Liver (tissue), 9 donors: ENCODE results near the gene MTERF1. TPM values are rescaled to one million over a fixed set of nuclear protein-coding genes. Genes with fewer than 3 reads are reported as not detected.

Experiments used
- DNase-seq: peaks from one replicate; pipeline ENCODE4 v3.0.0-alpha.2; 2017; ENCODE audit warnings: low spot score
- H3K27ac ChIP-seq, 2 donors: one replicate each; pipeline ENCODE4 v1.7.0; 2013; ENCODE audit warnings: inconsistent platforms in 2 of 2, low read length in 2 of 2, control low read depth in 1 of 2, low read depth in 1 of 2, mild to moderate bottlenecking in 1 of 2
- H3K27me3 ChIP-seq, 4 donors: one replicate each; pipeline versions ENCODE4 v1.6.1 to v1.7.0; 2013; ENCODE audit warnings: low read length in 3 of 4, inconsistent platforms in 1 of 4, mild to moderate bottlenecking in 1 of 4, moderate library complexity in 1 of 4; ENCODE audit not compliant: control insufficient read depth in 4 of 4, insufficient read depth in 4 of 4
- H3K36me3 ChIP-seq, 4 donors: one replicate each; pipeline versions ENCODE4 v1.6.1 to v1.7.0; 2013; ENCODE audit warnings: low read length in 3 of 4, mild to moderate bottlenecking in 3 of 4, low read depth in 1 of 4, moderate library complexity in 1 of 4; ENCODE audit not compliant: control insufficient read depth in 4 of 4, insufficient read depth in 3 of 4
- H3K4me1 ChIP-seq, 4 donors: one replicate each; pipeline versions ENCODE4 v1.6.1 to v1.7.0; 2013; ENCODE audit warnings: low read length in 3 of 4, mild to moderate bottlenecking in 3 of 4, moderate library complexity in 1 of 4; ENCODE audit not compliant: control insufficient read depth in 4 of 4, insufficient read depth in 4 of 4
- H3K4me3 ChIP-seq, 3 donors: one replicate each; pipeline versions ENCODE4 v1.6.1 to v1.7.0; 2013; ENCODE audit warnings: low read length in 3 of 3, control low read depth in 1 of 3, low read depth in 1 of 3, mild to moderate bottlenecking in 1 of 3
- H3K9ac ChIP-seq, 2 donors: one replicate each; pipeline ENCODE4 v1.7.0; 2013; ENCODE audit warnings: low read length in 2 of 2, mild to moderate bottlenecking in 2 of 2, moderate library complexity in 2 of 2, control low read depth in 1 of 2, low read depth in 1 of 2
- H3K9me3 ChIP-seq, 4 donors: one replicate each; pipeline versions ENCODE4 v1.6.1 to v1.7.0; 2013; ENCODE audit warnings: low read length in 3 of 4; ENCODE audit not compliant: control insufficient read depth in 4 of 4
- ATF3 ChIP-seq: IDR thresholded peaks from 2 replicates; pipeline ENCODE4 v1.6.1; 2016; ENCODE audit warnings: antibody characterized with exemption
- EGR1 ChIP-seq, 2 donors: IDR thresholded peaks; 2 replicates each; pipeline ENCODE4 v1.6.1; 2016 to 2018; ENCODE audit warnings: antibody characterized with exemption in 2 of 2, low read depth in 2 of 2
- FOXA1 ChIP-seq: IDR thresholded peaks from 2 replicates; pipeline ENCODE4 v1.6.1; 2016; ENCODE audit warnings: antibody characterized with exemption
- FOXA2 ChIP-seq: IDR thresholded peaks from 2 replicates; pipeline ENCODE4 v1.6.1; 2016; ENCODE audit warnings: antibody characterized with exemption
- GABPA ChIP-seq, 2 donors: IDR thresholded peaks in 1 of 2; conservative IDR thresholded peaks in 1 of 2; 2 replicates each; pipeline ENCODE4 v1.6.1; 2016; ENCODE audit warnings: antibody characterized with exemption in 2 of 2, mild to moderate bottlenecking in 1 of 2, moderate library complexity in 1 of 2
- HNF4A ChIP-seq, 2 donors: conservative IDR thresholded peaks; 2 replicates each; pipeline ENCODE4 v1.6.1; 2016; ENCODE audit warnings: antibody characterized with exemption in 2 of 2, mild to moderate bottlenecking in 2 of 2
- HNF4G ChIP-seq: IDR thresholded peaks from 2 replicates; pipeline ENCODE4 v1.6.1; 2016; ENCODE audit warnings: antibody characterized with exemption
- JUND ChIP-seq, 2 donors: IDR thresholded peaks; 2 replicates each; pipeline ENCODE4 v1.6.1; 2016; ENCODE audit warnings: antibody characterized with exemption in 2 of 2
- NR2F2 ChIP-seq: IDR thresholded peaks from 2 replicates; pipeline ENCODE4 v1.6.1; 2016; ENCODE audit warnings: antibody characterized with exemption
- RAD21 ChIP-seq, 2 donors: IDR thresholded peaks; 2 replicates each; pipeline ENCODE4 v1.6.1; 2016; ENCODE audit warnings: antibody characterized with exemption in 2 of 2, mild to moderate bottlenecking in 2 of 2
- REST ChIP-seq: IDR thresholded peaks from 2 replicates; pipeline ENCODE4 v1.6.1; 2016; ENCODE audit warnings: antibody characterized with exemption, mild to moderate bottlenecking
- RXRA ChIP-seq, 2 donors: IDR thresholded peaks; 2 replicates each; pipeline ENCODE4 v1.6.1; 2017 to 2018; ENCODE audit warnings: antibody characterized with exemption in 2 of 2, mild to moderate bottlenecking in 1 of 2
- SP1 ChIP-seq: IDR thresholded peaks from 2 replicates; pipeline ENCODE4 v1.6.1; 2018; ENCODE audit warnings: antibody characterized with exemption, mild to moderate bottlenecking
- YY1 ChIP-seq: IDR thresholded peaks from 2 replicates; pipeline ENCODE4 v1.6.1; 2016; ENCODE audit warnings: antibody characterized with exemption, mild to moderate bottlenecking
- WGBS: extraction: QIAGEN DNeasy Blood & Tissue Kit; methylation state at CpG from one replicate; pipeline ENCODE4 v1.1.7; 2013; 5-methylcytosine and 5-hydroxymethylcytosine counted together
- polyA plus RNA-seq, 2 donors: library from polyadenylated mRNA; stranded (reverse) in 1 of 2; unstranded in 1 of 2; fragments of 200-250 nt in 1 of 2; fragments of >200 nt in 1 of 2; fragmentation: Nextera tagmentation in 1 of 2; extraction: Ambion mirVana in 1 of 2; gene quantifications; one replicate each; pipeline versions ENCODE4 v1.2.1 to v1.2.3, GENCODE V29; 2013 to 2015
- total RNA-seq, 2 donors: library from RNA; depleted of rRNA; stranded (reverse); fragments of >200 nt; gene quantifications; one replicate each; pipeline ENCODE4 v1.2.3, GENCODE V29; 2014
- TF ChIP-seq, protein P1 (sequence below): IDR thresholded peaks from 2 replicates; pipeline ENCODE4 v1.6.1; 2016; ENCODE audit warnings: antibody characterized with exemption
- TF ChIP-seq, protein P2 (sequence below): IDR thresholded peaks from 2 replicates; pipeline ENCODE4 v1.6.1; 2016; ENCODE audit warnings: antibody characterized with exemption
- TF ChIP-seq, protein P3 (sequence below): fragments of 150-350 bp; IDR thresholded peaks from 2 replicates; pipeline ENCODE4 v1.5.1; 2017; ENCODE audit warnings: improper control_type of control experiment, low read depth, low read length; ENCODE audit not compliant: missing input control
- donor health status: healthy.
- donor health status: healthy.
- donor health status: healthy.
- donor health status: healthy.
- donor health status: healthy.

Gene MTERF1
- total and polyA plus RNA-seq, 4 donors = 5.8 to 9.1 (median 6.4) TPM

DNA sequence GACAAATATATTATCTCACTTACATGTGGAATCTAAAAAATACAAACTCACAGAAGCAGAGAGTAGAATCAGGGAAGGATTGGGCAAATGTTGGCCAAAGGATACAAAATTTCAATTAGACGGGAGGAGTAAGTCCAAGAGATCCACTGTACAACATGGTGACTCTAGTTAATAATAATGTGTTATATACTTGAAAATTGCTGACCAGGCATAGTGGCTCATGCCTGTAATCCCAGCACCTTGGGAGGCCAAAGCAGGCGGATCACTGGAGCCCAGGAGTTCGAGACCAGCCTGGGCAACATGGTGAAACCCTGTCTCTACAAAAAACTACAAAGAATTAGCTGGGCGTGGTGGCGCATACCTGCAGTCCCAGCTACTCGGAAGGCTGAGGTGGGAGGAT, 16.4 kb downstream of the MTERF1 start:
- H3K9ac ChIP-seq = no peak overlapping the region
- TF ChIP-seq YY1 = no peak
- no peak for TF ChIP-seq FOXA2
- no peak for TF ChIP-seq REST
- no peak for TF ChIP-seq NR2F2
- no peak for TF ChIP-seq HNF4G
- TF ChIP-seq, protein P1, sequence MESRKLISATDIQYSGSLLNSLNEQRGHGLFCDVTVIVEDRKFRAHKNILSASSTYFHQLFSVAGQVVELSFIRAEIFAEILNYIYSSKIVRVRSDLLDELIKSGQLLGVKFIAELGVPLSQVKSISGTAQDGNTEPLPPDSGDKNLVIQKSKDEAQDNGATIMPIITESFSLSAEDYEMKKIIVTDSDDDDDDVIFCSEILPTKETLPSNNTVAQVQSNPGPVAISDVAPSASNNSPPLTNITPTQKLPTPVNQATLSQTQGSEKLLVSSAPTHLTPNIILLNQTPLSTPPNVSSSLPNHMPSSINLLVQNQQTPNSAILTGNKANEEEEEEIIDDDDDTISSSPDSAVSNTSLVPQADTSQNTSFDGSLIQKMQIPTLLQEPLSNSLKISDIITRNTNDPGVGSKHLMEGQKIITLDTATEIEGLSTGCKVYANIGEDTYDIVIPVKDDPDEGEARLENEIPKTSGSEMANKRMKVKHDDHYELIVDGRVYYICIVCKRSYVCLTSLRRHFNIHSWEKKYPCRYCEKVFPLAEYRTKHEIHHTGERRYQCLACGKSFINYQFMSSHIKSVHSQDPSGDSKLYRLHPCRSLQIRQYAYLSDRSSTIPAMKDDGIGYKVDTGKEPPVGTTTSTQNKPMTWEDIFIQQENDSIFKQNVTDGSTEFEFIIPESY = no peak
- TF ChIP-seq JUND (IDR thresholded peaks at IDR 0.05) = no peak
- no peak for TF ChIP-seq GABPA (IDR thresholded peaks at IDR 0.05 in 1 of 2, conservative IDR thresholded peaks at IDR 0.05 in 1 of 2)
- TF ChIP-seq, protein P2, sequence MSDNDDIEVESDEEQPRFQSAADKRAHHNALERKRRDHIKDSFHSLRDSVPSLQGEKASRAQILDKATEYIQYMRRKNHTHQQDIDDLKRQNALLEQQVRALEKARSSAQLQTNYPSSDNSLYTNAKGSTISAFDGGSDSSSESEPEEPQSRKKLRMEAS = no peak
- TF ChIP-seq, protein P3, sequence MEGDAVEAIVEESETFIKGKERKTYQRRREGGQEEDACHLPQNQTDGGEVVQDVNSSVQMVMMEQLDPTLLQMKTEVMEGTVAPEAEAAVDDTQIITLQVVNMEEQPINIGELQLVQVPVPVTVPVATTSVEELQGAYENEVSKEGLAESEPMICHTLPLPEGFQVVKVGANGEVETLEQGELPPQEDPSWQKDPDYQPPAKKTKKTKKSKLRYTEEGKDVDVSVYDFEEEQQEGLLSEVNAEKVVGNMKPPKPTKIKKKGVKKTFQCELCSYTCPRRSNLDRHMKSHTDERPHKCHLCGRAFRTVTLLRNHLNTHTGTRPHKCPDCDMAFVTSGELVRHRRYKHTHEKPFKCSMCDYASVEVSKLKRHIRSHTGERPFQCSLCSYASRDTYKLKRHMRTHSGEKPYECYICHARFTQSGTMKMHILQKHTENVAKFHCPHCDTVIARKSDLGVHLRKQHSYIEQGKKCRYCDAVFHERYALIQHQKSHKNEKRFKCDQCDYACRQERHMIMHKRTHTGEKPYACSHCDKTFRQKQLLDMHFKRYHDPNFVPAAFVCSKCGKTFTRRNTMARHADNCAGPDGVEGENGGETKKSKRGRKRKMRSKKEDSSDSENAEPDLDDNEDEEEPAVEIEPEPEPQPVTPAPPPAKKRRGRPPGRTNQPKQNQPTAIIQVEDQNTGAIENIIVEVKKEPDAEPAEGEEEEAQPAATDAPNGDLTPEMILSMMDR = no peak
- no peak for TF ChIP-seq EGR1 (IDR thresholded peaks at IDR 0.05; ENCODE audit: low read depth in 2 of 2)
- no peak for TF ChIP-seq RXRA (IDR thresholded peaks at IDR 0.05)
- no peak for TF ChIP-seq FOXA1
- no peak for TF ChIP-seq HNF4A (conservative IDR thresholded peaks at IDR 0.05)
- no peak for TF ChIP-seq SP1
- TF ChIP-seq ATF3 = no peak

GRCh38 chr7:91852263-91852741, 28.2 kb downstream of the MTERF1 start:
- DNase-seq = no peak
- Histone ChIP-seq H3K9ac (no peak overlapping the region), H3K4me1 (no peaks in the 10 kb centered on the region), H3K9me3 (no peaks in the 10 kb centered on the region), H3K27ac (no peak overlapping the region), H3K27me3 (no peaks in the 10 kb centered on the region), H3K36me3 (no peaks in the 10 kb centered on the region), H3K4me3 (no peak overlapping the region)
- TF ChIP-seq, protein P2 = no peak
- TF ChIP-seq RAD21 (IDR thresholded peaks at IDR 0.05) = peak in 1 of 2 donors; percentile 13

More for the DNA sequence above, 16.4 kb downstream of the MTERF1 start:
- Histone ChIP-seq H3K36me3 (no peaks in the 10 kb centered on the region), H3K4me1 (no peaks in the 10 kb centered on the region), H3K9me3 (no peaks in the 10 kb centered on the region), H3K4me3 (no peak overlapping the region), H3K27ac (no peak overlapping the region), H3K27me3 (no peaks in the 10 kb centered on the region)
- 86% methylated on average over 6 of the region's 6 CpGs for WGBS
- no peak for DNase-seq
